RKO (cell line): ENCODE results near the gene FRZB.
"Not testable (repeated sequence)": the region's sequence is repeated elsewhere in the genome, so short reads cannot be mapped to it uniquely, and the experiment has no call there.

ENCODE experiments used
- DNase-seq: peaks from one replicate; pipeline ENCODE4 v3.0.0-alpha.2; 2016; ENCODE audit warnings: low spot score

Gene FRZB

GRCh38 chr2:182866461-182867406 lies at the start of gene FRZB:
Gene FRZB (minus strand): TSS chr2:182866637. CDS start chr2:182866552, 85 bp downstream.
- no peak for DNase-seq

- peak; percentile 68 for DNase-seq
These were observed 49.2 kb upstream of the FRZB start for GRCh38 chr2:182915369-182916326.

GRCh38 chr2:182914852-182915251 lies 48.4 kb upstream of the FRZB start:
- no peak for DNase-seq

GRCh38 chr2:182913064-182913463 lies 46.6 kb upstream of the FRZB start:
- DNase-seq = no peak

GRCh38 chr2:182912518-182912915 lies 46.1 kb upstream of the FRZB start:
- DNase-seq = no peak

GRCh38 chr2:182911813-182912517 lies 45.5 kb upstream of the FRZB start:
- DNase-seq = no peak

GRCh38 chr2:182910965-182911364 lies 44.5 kb upstream of the FRZB start:
- no peak for DNase-seq

- no peak for DNase-seq
These were observed 40.8 kb upstream of the FRZB start for GRCh38 chr2:182907081-182907830.

GRCh38 chr2:182906454-182906853 lies 40.0 kb upstream of the FRZB start:
- no peak for DNase-seq

- DNase-seq = no peak
These were observed 38.4 kb upstream of the FRZB start for GRCh38 chr2:182904844-182905243.

GRCh38 chr2:182903566-182903965 lies 37.1 kb upstream of the FRZB start:
- no peak for DNase-seq

- no peak for DNase-seq
These were observed 35.3 kb upstream of the FRZB start for GRCh38 chr2:182901748-182902147.

GRCh38 chr2:182898718-182899117 lies 32.3 kb upstream of the FRZB start:
- no peak for DNase-seq

GRCh38 chr2:182897137-182897536 lies 30.7 kb upstream of the FRZB start:
- peak; percentile 39 for DNase-seq

- no peak for DNase-seq
These were observed 29.4 kb upstream of the FRZB start for GRCh38 chr2:182895798-182896197.

GRCh38 chr2:182895169-182895568 lies 28.7 kb upstream of the FRZB start:
- DNase-seq = no peak

- no peak for DNase-seq
These were observed 27.7 kb upstream of the FRZB start for GRCh38 chr2:182894174-182894573.

GRCh38 chr2:182893666-182894065 lies 27.2 kb upstream of the FRZB start:
- no peak for DNase-seq

- not testable (repeated sequence) for DNase-seq
These were observed 26.6 kb upstream of the FRZB start for GRCh38 chr2:182893035-182893434.

- no peak for DNase-seq
These were observed 25.2 kb upstream of the FRZB start for GRCh38 chr2:182891611-182892010.

- no peak for DNase-seq
These were observed 24.4 kb upstream of the FRZB start for GRCh38 chr2:182890773-182891378.
